C4-2B (cell line): ENCODE results near the gene SMIM10L2A.

Experiments
- CTCF ChIP-seq: fragments of 450-650 bp; conservative IDR thresholded peaks from 2 replicates; pipeline ENCODE4 v1.5.1; 2017; ENCODE audit warnings: mild to moderate bottlenecking
- ZFX ChIP-seq: fragments of 450-650 bp; IDR thresholded peaks from 2 replicates; pipeline ENCODE4 v1.6.1; 2017

DNA sequence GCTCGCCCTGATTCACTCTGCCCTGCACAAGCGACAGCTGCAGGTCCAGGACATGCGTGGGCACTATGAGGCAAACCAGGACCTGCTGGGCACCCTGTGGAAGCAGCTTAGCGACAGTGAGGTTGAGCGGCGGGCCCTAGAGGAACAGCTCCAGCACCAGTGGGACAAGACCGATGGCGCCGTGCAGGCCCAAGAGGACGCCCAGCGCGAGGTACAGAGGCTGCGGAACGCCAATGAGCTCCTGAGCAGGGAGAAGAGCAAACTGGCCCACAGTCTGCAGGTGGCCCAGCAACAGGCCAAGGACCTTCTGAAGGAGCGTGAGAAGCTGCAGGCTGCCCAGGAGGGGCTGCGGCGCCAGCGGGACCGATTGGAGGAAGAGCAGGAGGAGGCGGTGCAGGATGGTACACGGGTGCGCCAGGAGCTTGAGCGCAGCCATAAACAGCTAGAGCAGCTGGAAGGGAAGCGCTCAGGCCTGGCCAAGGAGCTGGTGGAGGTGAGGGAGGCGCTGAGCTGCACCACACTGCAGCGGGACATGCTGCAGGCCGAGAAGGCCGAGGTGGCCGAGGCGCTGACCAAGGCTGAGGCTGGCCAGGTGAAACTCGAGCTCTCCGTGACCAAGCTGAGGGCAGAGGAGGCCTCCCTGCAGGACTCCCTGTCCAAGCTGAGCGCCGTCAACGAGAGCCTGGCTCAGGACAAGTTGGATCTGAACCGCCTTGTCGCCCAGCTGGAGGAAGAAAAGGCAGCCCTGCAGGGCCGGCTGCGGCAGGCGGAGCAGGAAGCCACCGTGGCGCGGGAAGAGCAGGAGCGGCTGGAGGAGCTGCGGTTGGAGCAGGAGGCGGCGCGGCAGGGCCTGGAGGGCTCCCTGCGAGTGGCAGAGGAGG is 12.8 kb downstream of the SMIM10L2A start:
- TF ChIP-seq CTCF (no peak), ZFX (no peak)
